Measurements from ENCODE around the gene EMSY. TPM values are rescaled to one million over a fixed set of nuclear protein-coding genes. Genes with fewer than 3 reads are reported as not detected.

The EMSY gene
- total RNA-seq, 4 donors from 2014 or later: 12.8 to 59.3 (median 20.6) TPM

GRCh38 chr11:76526878-76527277 lies 82.1 kb downstream of the EMSY start:
- DNase-seq (ENCODE audit: low spot score) (no peak), ATAC-seq (ENCODE audit: low FRiP score) (no peak)
- no peak for TF ChIP-seq CTCF (IDR thresholded peaks at IDR 0.05)

- no peak for DNase-seq (ENCODE audit: low spot score)
Observed at GRCh38 chr11:76542436-76542835, 97.6 kb downstream of the EMSY start.

DNA sequence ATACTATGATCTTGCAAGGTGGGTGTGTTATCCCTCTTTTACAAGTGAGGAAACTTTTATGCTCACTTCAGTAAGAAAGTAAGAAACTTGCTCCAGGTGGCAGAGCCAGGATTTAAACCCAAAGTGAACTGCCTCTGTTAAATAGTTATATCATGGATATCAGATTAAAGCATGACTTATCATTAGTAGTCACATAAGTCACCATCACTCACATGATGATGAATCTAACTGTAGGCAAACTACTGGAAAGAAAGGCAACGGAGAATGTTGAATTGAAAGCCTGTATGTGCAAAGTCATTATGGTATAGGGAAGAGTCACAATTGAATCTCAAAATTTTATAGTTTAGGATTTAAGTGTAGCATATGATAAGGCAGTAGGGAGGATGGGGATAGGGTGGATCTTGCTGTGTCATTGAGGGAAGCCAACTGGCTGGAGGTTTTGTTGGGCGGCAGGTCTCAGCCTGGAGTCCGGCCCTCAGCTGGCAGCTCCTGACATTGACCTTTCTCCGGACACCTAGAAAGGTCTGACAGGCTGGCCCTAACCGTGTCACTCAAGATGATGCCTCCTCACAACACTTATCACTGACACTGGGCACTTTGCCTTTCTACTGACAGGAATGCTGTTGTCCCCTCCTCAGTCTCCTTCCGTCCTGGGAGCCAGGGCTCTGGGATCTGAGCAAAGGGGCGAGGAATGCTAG lies 98.3 kb downstream of the EMSY start:
- no peak for TF ChIP-seq CTCF (IDR thresholded peaks at IDR 0.05)
- ATAC-seq (ENCODE audit: low FRiP score): no peak

More at GRCh38 chr11:76542436-76542835, 97.6 kb downstream of the EMSY start:
- TF ChIP-seq CTCF (IDR thresholded peaks at IDR 0.05): no peak
- ATAC-seq (ENCODE audit: low FRiP score): no peak

DNA sequence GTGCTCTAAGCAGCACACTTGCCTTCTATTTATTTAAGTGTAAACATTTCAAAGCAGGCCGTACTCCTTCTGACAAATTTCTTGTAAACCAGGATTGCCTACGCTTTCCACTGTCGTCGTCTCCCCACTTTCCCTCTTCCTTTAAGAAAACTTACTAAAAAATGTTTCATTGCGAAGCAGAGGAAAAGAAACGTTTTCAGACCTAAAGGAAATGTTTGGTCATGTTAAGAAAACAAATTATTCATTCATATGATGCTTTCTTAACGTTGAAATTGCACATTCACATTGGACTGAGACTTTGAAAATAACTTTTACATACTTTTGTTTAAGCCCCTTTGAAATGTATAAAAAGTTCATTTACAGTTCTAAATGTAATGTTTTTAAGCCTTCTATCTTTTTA lies 106.0 kb downstream of the EMSY start:
- ATAC-seq (ENCODE audit: low FRiP score): no peak
- no peak for DNase-seq (ENCODE audit: low spot score)
- TF ChIP-seq CTCF (IDR thresholded peaks at IDR 0.05): no peak

More for the DNA sequence above, 98.3 kb downstream of the EMSY start:
- DNase-seq (ENCODE audit: low spot score): no peak

- ATAC-seq (ENCODE audit: low FRiP score) (no peak), DNase-seq (ENCODE audit: low spot score) (no peak)
- TF ChIP-seq CTCF (IDR thresholded peaks at IDR 0.05): no peak
Observed at GRCh38 chr11:76551400-76551799, 106.6 kb downstream of the EMSY start.

- no peak for DNase-seq (ENCODE audit: low spot score)
- no peak for ATAC-seq (ENCODE audit: low FRiP score)
- no peak for TF ChIP-seq CTCF (IDR thresholded peaks at IDR 0.05)
Observed at GRCh38 chr11:76552987-76553386, 108.2 kb downstream of the EMSY start.
